Inflammatory macrophage treated with lipopolysaccharide for 1 hour (primary cell): ENCODE results near the gene DNAJC11.
"Not testable (repeated sequence)": the region's sequence is repeated elsewhere in the genome, so short reads cannot be mapped to it uniquely, and the experiment has no call there.

Experiments used
- DNase-seq, 2 donors: peaks; one replicate each; pipeline ENCODE4 v3.0.0-alpha.2; 2020 to 2022

DNAJC11 gene

GRCh38 chr1:6701437-6702153 is at the start of gene DNAJC11:
TSS of gene DNAJC11 (minus strand) at chr1:6701816. CDS start at chr1:6701800, 16 bp downstream.
- DNase-seq = peak; percentile 79 to 87

GRCh38 chr1:6750490-6750889 is 48.9 kb upstream of the DNAJC11 start:
- DNase-seq = no peak

- DNase-seq = peak; percentile 57 to 68
Measured at GRCh38 chr1:6747674-6748073, 46.1 kb upstream of the DNAJC11 start.

- peak; percentile 71 to 91 for DNase-seq
Measured at GRCh38 chr1:6745073-6745472, 43.5 kb upstream of the DNAJC11 start.

- peak; percentile 79 to 80 for DNase-seq
Measured at GRCh38 chr1:6743189-6744101, 41.8 kb upstream of the DNAJC11 start.

- not testable (repeated sequence) for DNase-seq
Measured at GRCh38 chr1:6742676-6743188, 41.1 kb upstream of the DNAJC11 start.

GRCh38 chr1:6738987-6739676 is 37.5 kb upstream of the DNAJC11 start:
- DNase-seq = no peak

GRCh38 chr1:6732942-6733341 is 31.3 kb upstream of the DNAJC11 start:
- DNase-seq = no peak

- no peak for DNase-seq
Measured at GRCh38 chr1:6731905-6732304, 30.3 kb upstream of the DNAJC11 start.

GRCh38 chr1:6730880-6731279 is 29.3 kb upstream of the DNAJC11 start:
- no peak for DNase-seq

- DNase-seq = no peak
Measured at GRCh38 chr1:6730473-6730872, 28.9 kb upstream of the DNAJC11 start.

GRCh38 chr1:6727535-6727934 is 25.9 kb upstream of the DNAJC11 start:
- DNase-seq = peak; percentile 59 to 94

GRCh38 chr1:6726253-6726652 is 24.6 kb upstream of the DNAJC11 start:
- no peak for DNase-seq

- no peak for DNase-seq
Measured at GRCh38 chr1:6724517-6725141, 23.0 kb upstream of the DNAJC11 start.

GRCh38 chr1:6723621-6724428 is 22.2 kb upstream of the DNAJC11 start:
- no peak for DNase-seq

- DNase-seq = no peak
Measured at GRCh38 chr1:6711174-6711573, 9.6 kb upstream of the DNAJC11 start.

- DNase-seq = no peak
Measured at GRCh38 chr1:6704746-6705145, 3.1 kb upstream of the DNAJC11 start.

- DNase-seq = no peak
Measured at GRCh38 chr1:6703016-6703415, 1.4 kb upstream of the DNAJC11 start.

GRCh38 chr1:6700853-6701436 is 671 bp downstream of the DNAJC11 start:
- peak in 1 of 2 donors; percentile 11 for DNase-seq

GRCh38 chr1:6699915-6700314 is 1.7 kb downstream of the DNAJC11 start:
- DNase-seq = not testable (repeated sequence)

GRCh38 chr1:6695868-6696267 is 5.7 kb downstream of the DNAJC11 start:
- DNase-seq = no peak
